DOHH2 (cell line): Measurements from ENCODE around the gene SDHB.

Experiments used
- EZH2phosphoT487 ChIP-seq: fragments of 200-600 bp; sonication (generic); IDR thresholded peaks from 2 replicates; pipeline ENCODE4 v1.6.1; 2017; ENCODE audit warnings: borderline replicate concordance, mild to moderate bottlenecking, antibody characterized with exemption, low read length, moderate library complexity, mixed read lengths
- TF ChIP-seq, protein P1 (sequence below): fragments of 200-600 bp; sonication (generic); IDR thresholded peaks from one replicate; pipeline ENCODE4 v1.5.1; 2014; ENCODE audit warnings: antibody characterized with exemption, mild to moderate bottlenecking, low read depth, low read length; ENCODE audit not compliant: poor library complexity, severe bottlenecking

DNA sequence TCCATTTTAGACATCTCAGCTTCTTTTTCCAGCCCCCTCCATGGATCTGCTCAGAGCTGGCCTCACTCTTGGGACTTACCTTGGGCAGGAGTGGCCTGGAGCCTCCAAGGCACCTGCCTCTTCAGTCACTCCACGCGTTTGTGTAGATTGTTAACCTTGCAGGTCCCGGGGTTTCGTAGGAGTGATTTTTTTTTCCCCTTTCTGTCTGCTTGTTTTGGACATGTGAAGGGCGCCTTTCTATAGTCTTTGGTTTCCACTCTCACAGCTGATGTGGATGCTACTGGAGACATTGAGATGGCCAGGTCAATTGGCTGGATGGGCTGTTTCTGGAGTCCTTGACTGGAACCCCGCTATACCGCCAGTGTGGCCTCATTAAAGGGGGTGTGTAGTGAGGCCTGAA is 2.0 kb upstream of the SDHB start:
- TF ChIP-seq, protein P1, sequence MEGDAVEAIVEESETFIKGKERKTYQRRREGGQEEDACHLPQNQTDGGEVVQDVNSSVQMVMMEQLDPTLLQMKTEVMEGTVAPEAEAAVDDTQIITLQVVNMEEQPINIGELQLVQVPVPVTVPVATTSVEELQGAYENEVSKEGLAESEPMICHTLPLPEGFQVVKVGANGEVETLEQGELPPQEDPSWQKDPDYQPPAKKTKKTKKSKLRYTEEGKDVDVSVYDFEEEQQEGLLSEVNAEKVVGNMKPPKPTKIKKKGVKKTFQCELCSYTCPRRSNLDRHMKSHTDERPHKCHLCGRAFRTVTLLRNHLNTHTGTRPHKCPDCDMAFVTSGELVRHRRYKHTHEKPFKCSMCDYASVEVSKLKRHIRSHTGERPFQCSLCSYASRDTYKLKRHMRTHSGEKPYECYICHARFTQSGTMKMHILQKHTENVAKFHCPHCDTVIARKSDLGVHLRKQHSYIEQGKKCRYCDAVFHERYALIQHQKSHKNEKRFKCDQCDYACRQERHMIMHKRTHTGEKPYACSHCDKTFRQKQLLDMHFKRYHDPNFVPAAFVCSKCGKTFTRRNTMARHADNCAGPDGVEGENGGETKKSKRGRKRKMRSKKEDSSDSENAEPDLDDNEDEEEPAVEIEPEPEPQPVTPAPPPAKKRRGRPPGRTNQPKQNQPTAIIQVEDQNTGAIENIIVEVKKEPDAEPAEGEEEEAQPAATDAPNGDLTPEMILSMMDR: no peak
- TF ChIP-seq EZH2phosphoT487: no peak
